Epithelial cell of proximal tubule (primary cell): ENCODE results near the gene IGF1R. TPM values are rescaled to one million over a fixed set of nuclear protein-coding genes. Genes with fewer than 3 reads are reported as not detected.

Source experiments
- DNase-seq: peaks from one replicate; pipeline ENCODE4 v3.0.0-alpha.2; 2011; ENCODE audit warnings: low read depth
- H3K4me3 ChIP-seq: 2 replicates; pipeline ENCODE4 v1.5.1; 2011; ENCODE audit warnings: low read depth, mild to moderate bottlenecking, low read length
- CTCF ChIP-seq: conservative IDR thresholded peaks from 2 replicates; pipeline ENCODE4 v1.5.1; 2012; ENCODE audit warnings: low read depth, mild to moderate bottlenecking, low read length
- total RNA-seq: library from RNA; depleted of rRNA; stranded (reverse); fragments of >200 nt; gene quantifications from 2 replicates; pipeline ENCODE4 v1.2.3, GENCODE V29; 2015

Gene IGF1R
- total RNA-seq, 1 donor from 2014 or later, result 14.5 TPM

GRCh38 chr15:98723195-98723594 lies 74.9 kb downstream of the IGF1R start:
- DNase-seq, result no peak
- TF ChIP-seq CTCF, result no peak
- H3K4me3 ChIP-seq, result no peak overlapping the region

- TF ChIP-seq CTCF, result no peak
- no peak overlapping the region for H3K4me3 ChIP-seq
- no peak for DNase-seq
These were observed 75.7 kb downstream of the IGF1R start for GRCh38 chr15:98724048-98724447.

GRCh38 chr15:98724494-98724893 lies 76.2 kb downstream of the IGF1R start:
- no peak for DNase-seq
- no peak for TF ChIP-seq CTCF
- H3K4me3 ChIP-seq, result no peak overlapping the region

- no peak overlapping the region for H3K4me3 ChIP-seq
- no peak for DNase-seq
- TF ChIP-seq CTCF, result no peak
These were observed 77.5 kb downstream of the IGF1R start for GRCh38 chr15:98725874-98726273.

- no peak overlapping the region for H3K4me3 ChIP-seq
- TF ChIP-seq CTCF, result no peak
- DNase-seq, result peak; percentile 51
These were observed 79.0 kb downstream of the IGF1R start for GRCh38 chr15:98727115-98728040.

- DNase-seq, result no peak
- no peak overlapping the region for H3K4me3 ChIP-seq
- no peak for TF ChIP-seq CTCF
These were observed 79.9 kb downstream of the IGF1R start for GRCh38 chr15:98728082-98728810.
